ELF-1 (cell line): ENCODE data around the gene GRID2IP.

Experiments used
- DNase-seq: peaks from one replicate; pipeline ENCODE4 v3.0.0-alpha.2; 2016; ENCODE audit warnings: low read depth, low spot score

Gene GRID2IP

DNA sequence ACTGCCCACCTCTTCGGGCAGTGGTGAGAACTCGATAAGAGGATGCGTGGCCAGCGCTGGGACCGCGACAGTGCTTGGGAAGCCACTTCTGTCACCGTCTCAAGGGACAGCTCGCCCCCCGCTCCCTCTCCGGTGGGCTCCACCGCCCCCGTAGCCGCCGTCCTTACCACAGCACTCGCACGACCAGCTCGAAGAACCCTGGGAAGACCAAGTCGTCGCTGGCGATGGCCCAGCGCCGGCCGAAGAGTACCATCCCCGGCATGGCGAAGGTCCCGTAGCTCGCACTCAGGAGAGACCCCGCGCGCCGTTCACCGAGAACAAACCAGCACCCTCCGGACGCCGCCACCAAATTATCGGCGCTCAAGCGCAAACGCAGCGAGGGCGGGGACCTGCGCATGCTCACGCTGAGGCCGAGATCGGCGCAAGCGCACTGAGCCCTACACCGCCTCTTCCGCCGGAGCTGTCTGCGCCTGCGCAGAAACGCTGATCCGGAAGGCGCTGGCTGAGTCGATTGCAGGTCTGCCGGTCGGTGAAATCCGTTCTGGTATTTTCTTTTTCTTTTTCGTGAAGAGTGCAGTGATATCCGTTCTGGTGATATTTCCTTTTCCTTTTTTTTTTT is 103.6 kb downstream of the GRID2IP start, which contains the start of gene DAGLB:
Gene DAGLB (minus strand): TSS at position 374 of the 619 bp plus-strand sequence. CDS start 112 bp downstream, at position 262.
- DNase-seq = peak; percentile 96
